ENCODE measurements around the gene BICC1.

GRCh38 chr10:58467931-58468635, 44.6 kb upstream of the BICC1 start:
- TF ChIP-seq CTCF (conservative IDR thresholded peaks at IDR 0.05; ENCODE audit: low read depth, low read length) (no peak), EZH2phosphoT487 (IDR thresholded peaks at IDR 0.05; ENCODE audit: borderline replicate concordance, low read length) (no peak)

Data from PC-3 (cell line).